ENCODE data around the gene PCOLCE2. TPM values are rescaled to one million over a fixed set of nuclear protein-coding genes. Genes with fewer than 3 reads are reported as not detected.

The PCOLCE2 gene
- total RNA-seq, 1 donor from 2014 or later, result 23.3 TPM

DNA sequence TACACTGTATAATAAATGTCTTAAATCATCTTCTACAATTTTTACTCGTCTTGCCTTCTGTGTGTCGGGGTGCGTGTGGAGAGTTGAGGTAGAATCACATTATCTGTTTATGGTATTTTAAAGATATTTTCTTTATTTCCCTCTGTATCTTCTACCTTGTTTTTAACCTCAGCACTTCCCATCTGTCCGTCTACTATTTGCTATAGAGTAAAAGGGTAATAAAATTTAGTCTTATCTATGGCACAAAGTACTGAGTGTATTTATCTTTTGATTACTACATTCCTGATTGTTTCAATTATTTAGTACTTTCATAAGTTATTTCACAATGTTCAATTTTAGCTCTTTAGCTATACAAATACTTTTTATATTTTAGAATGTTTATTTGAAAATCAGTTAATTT is 102.9 kb downstream of the PCOLCE2 start:
- H3K27ac ChIP-seq, result no peak overlapping the region
- DNase-seq (no peak), ATAC-seq (no peak)
- H3K9me3 ChIP-seq, result no peaks in the 10 kb centered on the region
- no peak overlapping the region for H3K4me3 ChIP-seq
- TF ChIP-seq, protein P1, sequence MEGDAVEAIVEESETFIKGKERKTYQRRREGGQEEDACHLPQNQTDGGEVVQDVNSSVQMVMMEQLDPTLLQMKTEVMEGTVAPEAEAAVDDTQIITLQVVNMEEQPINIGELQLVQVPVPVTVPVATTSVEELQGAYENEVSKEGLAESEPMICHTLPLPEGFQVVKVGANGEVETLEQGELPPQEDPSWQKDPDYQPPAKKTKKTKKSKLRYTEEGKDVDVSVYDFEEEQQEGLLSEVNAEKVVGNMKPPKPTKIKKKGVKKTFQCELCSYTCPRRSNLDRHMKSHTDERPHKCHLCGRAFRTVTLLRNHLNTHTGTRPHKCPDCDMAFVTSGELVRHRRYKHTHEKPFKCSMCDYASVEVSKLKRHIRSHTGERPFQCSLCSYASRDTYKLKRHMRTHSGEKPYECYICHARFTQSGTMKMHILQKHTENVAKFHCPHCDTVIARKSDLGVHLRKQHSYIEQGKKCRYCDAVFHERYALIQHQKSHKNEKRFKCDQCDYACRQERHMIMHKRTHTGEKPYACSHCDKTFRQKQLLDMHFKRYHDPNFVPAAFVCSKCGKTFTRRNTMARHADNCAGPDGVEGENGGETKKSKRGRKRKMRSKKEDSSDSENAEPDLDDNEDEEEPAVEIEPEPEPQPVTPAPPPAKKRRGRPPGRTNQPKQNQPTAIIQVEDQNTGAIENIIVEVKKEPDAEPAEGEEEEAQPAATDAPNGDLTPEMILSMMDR (IDR thresholded peaks at IDR 0.05), result no peak
- intact Hi-C loops (cut with DNase I), result no loop called here
- H3K4me1 ChIP-seq, result no peaks in the 10 kb centered on the region
- no peaks in the 10 kb centered on the region for H3K27me3 ChIP-seq
- H3K36me3 ChIP-seq, result no peaks in the 10 kb centered on the region

DNA sequence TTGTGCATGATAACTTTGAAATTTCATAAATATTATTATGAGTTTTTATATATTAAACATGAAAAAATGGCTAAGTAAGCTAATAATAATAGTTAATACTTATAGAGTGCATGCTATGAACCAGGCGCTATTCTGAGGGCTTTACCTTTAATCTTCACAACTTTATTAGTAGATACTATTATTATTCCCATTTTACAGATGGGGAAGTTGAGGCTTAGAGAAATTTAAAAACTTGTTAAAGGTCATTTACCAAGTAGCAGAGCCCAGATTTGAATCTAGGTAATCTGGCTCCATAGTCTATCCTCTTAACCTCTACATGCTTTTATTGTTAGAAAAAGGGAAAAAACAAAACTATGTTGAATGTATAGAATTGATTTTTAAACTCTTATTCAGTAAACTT is 104.7 kb downstream of the PCOLCE2 start:
- Histone ChIP-seq H3K27me3 (no peaks in the 10 kb centered on the region), H3K4me1 (no peaks in the 10 kb centered on the region), H3K9me3 (no peaks in the 10 kb centered on the region), H3K36me3 (no peaks in the 10 kb centered on the region), H3K4me3 (no peak overlapping the region), H3K27ac (no peak overlapping the region)
- no peak for DNase-seq
- ATAC-seq, result no peak
- intact Hi-C loops (cut with DNase I), result no loop called here
- TF ChIP-seq, protein P1 (IDR thresholded peaks at IDR 0.05), result no peak

DNA sequence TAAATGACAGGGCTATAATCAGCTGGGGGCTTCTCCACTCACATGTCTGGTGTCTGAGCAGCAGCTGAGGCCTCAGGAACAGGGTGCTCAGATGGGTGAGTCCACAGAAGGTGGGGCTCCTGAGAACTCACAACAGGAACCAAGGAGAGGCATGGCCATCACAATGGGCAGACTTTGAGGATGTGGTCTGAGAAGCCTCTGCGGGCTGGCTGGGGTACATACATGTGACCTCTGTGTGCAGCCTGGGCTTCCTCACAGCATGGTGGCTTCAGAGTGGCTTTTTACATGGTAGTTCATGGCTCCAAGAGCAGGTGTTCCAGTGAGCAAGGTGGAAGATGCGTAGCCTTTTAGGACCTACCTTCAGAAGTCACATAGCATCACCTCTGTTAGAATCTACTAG is 106.3 kb downstream of the PCOLCE2 start:
- H3K27me3 ChIP-seq, result no peaks in the 10 kb centered on the region
- no peaks in the 10 kb centered on the region for H3K4me1 ChIP-seq
- ATAC-seq (no peak), DNase-seq (no peak)
- no peak overlapping the region for H3K27ac ChIP-seq
- TF ChIP-seq, protein P1 (IDR thresholded peaks at IDR 0.05), result no peak
- intact Hi-C loops (cut with DNase I), result no loop called here
- no peaks in the 10 kb centered on the region for H3K9me3 ChIP-seq
- H3K4me3 ChIP-seq, result no peak overlapping the region
- no peaks in the 10 kb centered on the region for H3K36me3 ChIP-seq

DNA sequence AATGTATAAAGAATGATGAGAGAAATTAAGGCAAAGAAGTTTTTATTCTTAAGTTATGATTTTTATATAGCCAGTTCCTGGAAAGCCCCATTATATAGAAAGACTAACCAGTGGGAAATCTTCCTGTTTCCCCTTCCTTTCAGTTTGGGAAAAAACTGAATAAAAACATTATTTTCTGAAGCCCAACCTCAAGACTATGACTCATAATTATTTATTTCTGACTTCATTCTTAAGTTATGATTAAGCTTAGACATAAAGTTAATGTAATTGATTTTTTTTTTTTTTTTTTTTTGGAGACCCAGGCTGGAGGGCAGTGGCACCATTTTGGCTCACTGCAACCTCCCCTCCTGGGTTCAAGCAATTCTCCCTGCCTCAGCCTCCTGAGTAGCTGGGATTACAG is 109.3 kb downstream of the PCOLCE2 start:
- no peaks in the 10 kb centered on the region for H3K9me3 ChIP-seq
- TF ChIP-seq, protein P1 (IDR thresholded peaks at IDR 0.05), result no peak
- H3K4me3 ChIP-seq, result no peak overlapping the region
- no peaks in the 10 kb centered on the region for H3K36me3 ChIP-seq
- no peak for ATAC-seq
- no peaks in the 10 kb centered on the region for H3K4me1 ChIP-seq
- H3K27ac ChIP-seq, result no peak overlapping the region
- intact Hi-C loops (cut with DNase I), result no loop called here
- no peak for DNase-seq
- no peaks in the 10 kb centered on the region for H3K27me3 ChIP-seq

DNA sequence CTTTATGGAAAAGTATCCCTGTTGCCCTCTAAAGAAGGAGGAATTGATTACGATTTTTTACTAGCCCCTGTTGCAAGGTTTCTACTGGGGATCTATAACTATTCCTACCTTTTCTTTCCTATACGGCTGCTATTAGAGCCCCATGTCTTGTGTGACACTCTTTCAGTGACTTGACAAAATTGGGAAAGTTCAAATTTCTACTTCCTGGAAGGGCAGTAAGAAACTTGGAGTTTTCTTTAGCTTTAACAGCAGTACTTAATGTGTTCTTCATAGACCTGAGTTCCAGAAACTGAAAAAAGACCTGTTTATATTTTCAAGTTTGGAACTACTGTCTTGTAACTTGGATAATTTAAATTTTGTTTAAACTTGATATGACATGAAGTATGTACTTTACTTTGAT is 110.3 kb downstream of the PCOLCE2 start:
- Histone ChIP-seq H3K36me3 (no peaks in the 10 kb centered on the region), H3K27ac (no peak overlapping the region), H3K27me3 (no peaks in the 10 kb centered on the region), H3K4me3 (no peak overlapping the region), H3K4me1 (no peaks in the 10 kb centered on the region), H3K9me3 (no peaks in the 10 kb centered on the region)
- intact Hi-C loops (cut with DNase I), result no loop called here
- TF ChIP-seq, protein P1 (IDR thresholded peaks at IDR 0.05), result no peak
- DNase-seq, result no peak
- no peak for ATAC-seq

DNA sequence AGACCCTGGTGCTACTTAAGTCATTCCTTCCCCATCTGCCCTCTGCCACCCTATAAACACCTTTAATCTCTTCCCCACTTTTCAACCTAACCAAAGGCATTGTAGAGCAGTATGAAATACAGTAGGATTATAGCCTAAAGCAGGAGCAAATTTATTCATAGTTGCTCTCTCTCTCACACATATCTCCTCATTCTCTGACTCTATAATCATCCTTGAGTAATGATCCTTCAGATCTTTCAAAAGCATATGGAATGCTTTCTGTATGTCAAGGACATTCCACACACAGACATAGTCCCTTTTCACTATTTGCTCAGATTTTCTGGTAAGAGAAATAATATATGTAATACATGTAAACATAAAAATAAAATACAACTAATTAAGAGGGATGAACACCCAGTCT is 111.0 kb downstream of the PCOLCE2 start:
- DNase-seq (no peak), ATAC-seq (no peak)
- TF ChIP-seq, protein P1 (IDR thresholded peaks at IDR 0.05), result no peak
- intact Hi-C loops (cut with DNase I), result no loop called here
- no peak overlapping the region for H3K4me3 ChIP-seq
- H3K27ac ChIP-seq, result no peak overlapping the region
- H3K36me3 ChIP-seq, result no peaks in the 10 kb centered on the region
- H3K9me3 ChIP-seq, result no peaks in the 10 kb centered on the region
- H3K4me1 ChIP-seq, result no peaks in the 10 kb centered on the region
- no peaks in the 10 kb centered on the region for H3K27me3 ChIP-seq
